Neural cell (in vitro differentiated cells): ENCODE results near the gene PAQR3. TPM values are rescaled to one million over a fixed set of nuclear protein-coding genes. Genes with fewer than 3 reads are reported as not detected.

Source experiments
- H2AFZ ChIP-seq: fragments of 200-600, 300-800 bp; sonication (generic), shearing (Covaris generic); 2 replicates; pipeline ENCODE4 v1.6.0; 2014; ENCODE audit warnings: low read depth, mild to moderate bottlenecking, antibody characterized with exemption, low read length, moderate library complexity
- H3F3A ChIP-seq: fragments of 200-600 bp; shearing (Covaris generic); 2 replicates; pipeline ENCODE4 v1.6.1; 2016; ENCODE audit warnings: mild to moderate bottlenecking, moderate library complexity, mixed read lengths, antibody characterized with exemption, low read length; ENCODE audit not compliant: insufficient read depth, poor library complexity, severe bottlenecking
- H3K27ac ChIP-seq: fragments of 200-600, 300-800 bp; sonication (generic), shearing (Covaris generic); 2 replicates; pipeline ENCODE4 v1.5.1; 2014; ENCODE audit warnings: mild to moderate bottlenecking, low read length, moderate library complexity
- H3K27me3 ChIP-seq: fragments of 300-800, 200-600 bp; sonication (generic), shearing (Covaris generic); 2 replicates; pipeline ENCODE4 v1.6.0; 2014; ENCODE audit warnings: mild to moderate bottlenecking, low read depth, low read length, moderate library complexity; ENCODE audit not compliant: insufficient read depth
- H3K36me3 ChIP-seq: fragments of 300-800, 200-600 bp; sonication (generic), shearing (Covaris generic); 2 replicates; pipeline ENCODE4 v1.5.1; 2014; ENCODE audit warnings: mild to moderate bottlenecking, antibody characterized with exemption, low read length, moderate library complexity; ENCODE audit not compliant: insufficient read depth
- H3K4me2 ChIP-seq: fragments of 300-800, 200-600 bp; sonication (generic), shearing (Covaris generic); 2 replicates; pipeline ENCODE4 v1.6.0; 2014; ENCODE audit warnings: mild to moderate bottlenecking, low read length
- H3K4me3 ChIP-seq: fragments of 300-800, 200-600 bp; sonication (generic), shearing (Covaris generic); 2 replicates; pipeline ENCODE4 v1.5.1; 2014; ENCODE audit warnings: mild to moderate bottlenecking, low read length, moderate library complexity
- H3K79me2 ChIP-seq: fragments of 200-600 bp; shearing (Covaris generic); replicated peaks from 2 replicates; pipeline ENCODE4 v1.6.0; 2014; ENCODE audit warnings: mild to moderate bottlenecking, low read length, moderate library complexity; ENCODE audit not compliant: insufficient read depth
- H3K9ac ChIP-seq: fragments of 300-800, 200-600 bp; sonication (generic), shearing (Covaris generic); 2 replicates; pipeline ENCODE4 v1.6.1; 2016; ENCODE audit warnings: mild to moderate bottlenecking, low read length, mixed read lengths
- H3K9me2 ChIP-seq: fragments of 200-600 bp; shearing (Covaris generic); 2 replicates; pipeline ENCODE4 v1.6.1; 2016; ENCODE audit warnings: mild to moderate bottlenecking, low read length, mixed read lengths; ENCODE audit not compliant: insufficient read depth
- H3K9me3 ChIP-seq: fragments of 200-600, 300-800 bp; sonication (generic), shearing (Covaris generic); 2 replicates; pipeline ENCODE4 v1.6.1; 2016; ENCODE audit warnings: mild to moderate bottlenecking, mixed run types, low read length, moderate library complexity, mixed read lengths
- H4K20me1 ChIP-seq: fragments of 200-600 bp; shearing (Covaris generic); 2 replicates; pipeline ENCODE4 v1.6.1; 2016; ENCODE audit warnings: mild to moderate bottlenecking, mixed run types; ENCODE audit not compliant: insufficient read depth
- EP300 ChIP-seq: fragments of 450-650 bp; conservative IDR thresholded peaks from 2 replicates; pipeline ENCODE4 v1.6.1; 2014; ENCODE audit warnings: antibody characterized with exemption, mild to moderate bottlenecking, moderate library complexity; ENCODE audit not compliant: poor library complexity, severe bottlenecking
- EZH2 ChIP-seq: fragments of 200-600, 300-800 bp; shearing (Covaris generic), sonication (generic); IDR thresholded peaks from 2 replicates; pipeline ENCODE4 v1.6.1; 2014; ENCODE audit warnings: antibody characterized with exemption, low read length, borderline replicate concordance, mild to moderate bottlenecking; ENCODE audit not compliant: insufficient read depth, poor library complexity, severe bottlenecking
- MXI1 ChIP-seq: fragments of 450-650 bp; conservative IDR thresholded peaks from 2 replicates; pipeline ENCODE4 v1.6.1; 2014; ENCODE audit warnings: antibody characterized with exemption, mild to moderate bottlenecking; ENCODE audit not compliant: poor library complexity, severe bottlenecking
- POLR2AphosphoS5 ChIP-seq: IDR thresholded peaks from 2 replicates; pipeline ENCODE4 v1.6.1; 2012
- RAD21 ChIP-seq: fragments of 450-650 bp; conservative IDR thresholded peaks from 2 replicates; pipeline ENCODE4 v1.6.1; 2014; ENCODE audit warnings: antibody characterized with exemption, mild to moderate bottlenecking, moderate library complexity
- SMC3 ChIP-seq: fragments of 450-650 bp; conservative IDR thresholded peaks from 2 replicates; pipeline ENCODE4 v1.6.1; 2014; ENCODE audit warnings: antibody characterized with exemption, mild to moderate bottlenecking, moderate library complexity; ENCODE audit not compliant: poor library complexity
- TAF1 ChIP-seq: IDR thresholded peaks from 2 replicates; pipeline ENCODE4 v1.6.1; 2012; ENCODE audit warnings: low read depth
- polyA plus RNA-seq: library from polyadenylated mRNA; depleted of rRNA; stranded (reverse); fragments of >200 nt; gene quantifications from 2 replicates; pipeline ENCODE4 v1.2.3, GENCODE V29; 2014
- TF ChIP-seq, protein P1 (sequence below): IDR thresholded peaks from 2 replicates; pipeline ENCODE4 v1.6.1; 2012; ENCODE audit warnings: borderline replicate concordance
- TF ChIP-seq, protein P2 (sequence below): fragments of 450-650 bp; IDR thresholded peaks from 2 replicates; pipeline ENCODE4 v1.5.1; 2014; ENCODE audit warnings: antibody characterized with exemption, mild to moderate bottlenecking, moderate library complexity; ENCODE audit not compliant: poor library complexity, severe bottlenecking

The PAQR3 gene
- polyA plus RNA-seq, 1 donor from 2014 or later: 123 TPM

DNA sequence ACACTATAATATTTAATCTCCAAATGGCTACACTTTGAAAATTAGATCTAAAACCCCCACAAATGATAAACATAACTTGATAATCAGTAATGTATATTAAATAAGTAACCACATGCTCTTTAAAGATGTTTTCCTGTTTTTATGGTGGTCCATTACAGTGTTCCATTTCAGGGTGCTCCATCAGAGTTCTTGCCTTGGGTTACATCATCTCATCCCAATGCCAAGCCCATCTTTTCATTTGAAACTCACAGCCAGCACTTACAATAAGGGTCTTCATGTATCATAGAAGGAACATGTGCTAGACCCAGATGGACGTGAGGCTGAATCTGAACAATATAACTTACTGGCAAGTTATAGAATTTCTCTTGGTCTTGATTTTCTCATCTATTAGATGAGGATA, 10.5 kb upstream of the PAQR3 start:
- Histone ChIP-seq H2AFZ (no peak overlapping the region), H3K9me2 (no peaks in the 10 kb centered on the region), H3K27ac (no peak overlapping the region), H3K27me3 (no peaks in the 10 kb centered on the region), H3K36me3 (no peaks in the 10 kb centered on the region), H3K9ac (no peak overlapping the region), H3K4me2 (no peak overlapping the region), H3F3A (no peaks in the 10 kb centered on the region), H3K9me3 (no peaks in the 10 kb centered on the region), H3K4me3 (no peak overlapping the region), H3K79me2 (no peaks in the 10 kb centered on the region), H4K20me1 (no peaks in the 10 kb centered on the region)
- TF ChIP-seq TAF1 (no peak), SMC3 (no peak), RAD21 (no peak), MXI1 (no peak), EP300 (no peak), EZH2 (no peak), POLR2AphosphoS5 (no peak)
- TF ChIP-seq, protein P1, sequence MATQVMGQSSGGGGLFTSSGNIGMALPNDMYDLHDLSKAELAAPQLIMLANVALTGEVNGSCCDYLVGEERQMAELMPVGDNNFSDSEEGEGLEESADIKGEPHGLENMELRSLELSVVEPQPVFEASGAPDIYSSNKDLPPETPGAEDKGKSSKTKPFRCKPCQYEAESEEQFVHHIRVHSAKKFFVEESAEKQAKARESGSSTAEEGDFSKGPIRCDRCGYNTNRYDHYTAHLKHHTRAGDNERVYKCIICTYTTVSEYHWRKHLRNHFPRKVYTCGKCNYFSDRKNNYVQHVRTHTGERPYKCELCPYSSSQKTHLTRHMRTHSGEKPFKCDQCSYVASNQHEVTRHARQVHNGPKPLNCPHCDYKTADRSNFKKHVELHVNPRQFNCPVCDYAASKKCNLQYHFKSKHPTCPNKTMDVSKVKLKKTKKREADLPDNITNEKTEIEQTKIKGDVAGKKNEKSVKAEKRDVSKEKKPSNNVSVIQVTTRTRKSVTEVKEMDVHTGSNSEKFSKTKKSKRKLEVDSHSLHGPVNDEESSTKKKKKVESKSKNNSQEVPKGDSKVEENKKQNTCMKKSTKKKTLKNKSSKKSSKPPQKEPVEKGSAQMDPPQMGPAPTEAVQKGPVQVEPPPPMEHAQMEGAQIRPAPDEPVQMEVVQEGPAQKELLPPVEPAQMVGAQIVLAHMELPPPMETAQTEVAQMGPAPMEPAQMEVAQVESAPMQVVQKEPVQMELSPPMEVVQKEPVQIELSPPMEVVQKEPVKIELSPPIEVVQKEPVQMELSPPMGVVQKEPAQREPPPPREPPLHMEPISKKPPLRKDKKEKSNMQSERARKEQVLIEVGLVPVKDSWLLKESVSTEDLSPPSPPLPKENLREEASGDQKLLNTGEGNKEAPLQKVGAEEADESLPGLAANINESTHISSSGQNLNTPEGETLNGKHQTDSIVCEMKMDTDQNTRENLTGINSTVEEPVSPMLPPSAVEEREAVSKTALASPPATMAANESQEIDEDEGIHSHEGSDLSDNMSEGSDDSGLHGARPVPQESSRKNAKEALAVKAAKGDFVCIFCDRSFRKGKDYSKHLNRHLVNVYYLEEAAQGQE: no peak
- TF ChIP-seq, protein P2, sequence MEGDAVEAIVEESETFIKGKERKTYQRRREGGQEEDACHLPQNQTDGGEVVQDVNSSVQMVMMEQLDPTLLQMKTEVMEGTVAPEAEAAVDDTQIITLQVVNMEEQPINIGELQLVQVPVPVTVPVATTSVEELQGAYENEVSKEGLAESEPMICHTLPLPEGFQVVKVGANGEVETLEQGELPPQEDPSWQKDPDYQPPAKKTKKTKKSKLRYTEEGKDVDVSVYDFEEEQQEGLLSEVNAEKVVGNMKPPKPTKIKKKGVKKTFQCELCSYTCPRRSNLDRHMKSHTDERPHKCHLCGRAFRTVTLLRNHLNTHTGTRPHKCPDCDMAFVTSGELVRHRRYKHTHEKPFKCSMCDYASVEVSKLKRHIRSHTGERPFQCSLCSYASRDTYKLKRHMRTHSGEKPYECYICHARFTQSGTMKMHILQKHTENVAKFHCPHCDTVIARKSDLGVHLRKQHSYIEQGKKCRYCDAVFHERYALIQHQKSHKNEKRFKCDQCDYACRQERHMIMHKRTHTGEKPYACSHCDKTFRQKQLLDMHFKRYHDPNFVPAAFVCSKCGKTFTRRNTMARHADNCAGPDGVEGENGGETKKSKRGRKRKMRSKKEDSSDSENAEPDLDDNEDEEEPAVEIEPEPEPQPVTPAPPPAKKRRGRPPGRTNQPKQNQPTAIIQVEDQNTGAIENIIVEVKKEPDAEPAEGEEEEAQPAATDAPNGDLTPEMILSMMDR: no peak

DNA sequence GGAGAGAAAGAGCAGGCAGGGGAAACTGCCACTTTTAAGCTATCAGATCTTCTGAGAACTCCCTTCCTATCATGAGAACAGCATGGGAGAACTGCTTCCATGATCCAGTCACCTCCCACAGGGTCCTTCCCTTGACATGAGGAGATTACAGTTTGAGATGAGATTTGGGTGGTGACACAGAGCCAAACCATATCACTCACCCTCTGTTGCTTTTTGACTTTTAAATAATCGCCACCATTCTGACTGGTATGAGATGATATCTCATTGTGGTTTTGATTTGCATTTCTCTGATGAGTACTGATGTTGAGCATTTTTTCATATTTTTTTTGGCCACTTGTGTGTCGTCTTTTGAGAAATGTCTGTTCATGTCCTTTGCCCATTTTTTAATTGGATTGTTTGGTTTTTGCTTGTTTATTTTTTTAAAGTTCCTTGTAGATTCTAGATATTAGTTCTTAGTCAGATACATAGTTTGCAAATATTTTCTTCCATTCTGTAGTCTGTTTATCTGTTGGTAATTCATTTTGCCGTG, 6.5 kb upstream of the PAQR3 start:
- no peak overlapping the region for H3K27ac ChIP-seq
- no peaks in the 10 kb centered on the region for H3K36me3 ChIP-seq
- TF ChIP-seq EP300: no peak
- H3K4me3 ChIP-seq: no peak overlapping the region
- no peak overlapping the region for H3K4me2 ChIP-seq
- no peak overlapping the region for H3K9ac ChIP-seq
- H2AFZ ChIP-seq: no peak overlapping the region
- no peaks in the 10 kb centered on the region for H3K27me3 ChIP-seq
- no peaks in the 10 kb centered on the region for H3F3A ChIP-seq
- H3K79me2 ChIP-seq: no peaks in the 10 kb centered on the region
- H4K20me1 ChIP-seq: no peaks in the 10 kb centered on the region
- H3K9me3 ChIP-seq: no peaks in the 10 kb centered on the region
- H3K9me2 ChIP-seq: no peaks in the 10 kb centered on the region

DNA sequence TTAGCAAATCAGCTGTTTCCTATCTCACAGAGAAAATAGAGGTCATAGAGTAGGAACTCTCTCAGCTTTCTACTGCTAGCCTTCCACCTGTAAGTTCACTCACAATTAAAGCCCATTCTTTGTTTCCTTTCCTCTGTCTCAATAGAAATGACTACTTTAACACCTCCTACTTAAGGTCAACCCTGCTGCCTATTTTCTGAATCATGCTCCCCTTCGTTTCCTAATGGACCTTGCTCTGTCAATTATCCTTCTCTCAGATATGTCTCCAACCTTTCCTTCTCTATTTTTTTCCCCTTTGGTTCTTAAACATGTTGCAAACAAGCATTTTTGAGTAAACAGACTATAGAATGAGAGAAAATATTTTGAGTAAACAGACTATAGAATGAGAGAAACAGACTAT, 5.1 kb upstream of the PAQR3 start:
- no peaks in the 10 kb centered on the region for H3K36me3 ChIP-seq
- H4K20me1 ChIP-seq: no peaks in the 10 kb centered on the region
- no peaks in the 10 kb centered on the region for H3K79me2 ChIP-seq
- no peaks in the 10 kb centered on the region for H3K27me3 ChIP-seq
- no peak overlapping the region for H3K9ac ChIP-seq
- H3K9me2 ChIP-seq: no peaks in the 10 kb centered on the region
- no peak overlapping the region for H3K4me3 ChIP-seq
- no peak overlapping the region for H3K27ac ChIP-seq
- no peaks in the 10 kb centered on the region for H3K9me3 ChIP-seq
- TF ChIP-seq, protein P1: no peak
- TF ChIP-seq SMC3 (no peak), TAF1 (no peak)
- H3F3A ChIP-seq: no peaks in the 10 kb centered on the region
- no peak overlapping the region for H3K4me2 ChIP-seq
- H2AFZ ChIP-seq: no peak overlapping the region
